NCI-H2029 (cell line): ENCODE measurements around the gene CARF.
"Not testable (repeated sequence)": the region's sequence is repeated elsewhere in the genome, so short reads cannot be mapped to it uniquely, and the experiment has no call there.

Experiments used
- DNase-seq: peaks from one replicate; lab custom pipeline; 2025; lab: John Stamatoyannopoulos, UW

CARF gene

GRCh38 chr2:202911512-202912341 lies at the start of gene CARF, which contains the start of gene WDR12:
Gene CARF (plus strand): TSS chr2:202912275. CDS start chr2:202941903, 29,628 bp downstream.
Gene WDR12 (minus strand): TSS chr2:202911673. CDS start chr2:202911476, 197 bp downstream.
- peak; percentile 88 for DNase-seq

GRCh38 chr2:202870431-202871299 lies 41.4 kb upstream of the CARF start:
- DNase-seq, result peak; percentile 83

GRCh38 chr2:202871300-202872141 lies 40.6 kb upstream of the CARF start, which contains the start of gene ICA1L:
Gene ICA1L (minus strand): TSS chr2:202871766. CDS start chr2:202829009, 42,757 bp downstream.
- peak; percentile 43 for DNase-seq

GRCh38 chr2:202877699-202878098 lies 34.4 kb upstream of the CARF start:
- no peak for DNase-seq

- no peak for DNase-seq
Measured at GRCh38 chr2:202881570-202881969, 30.5 kb upstream of the CARF start.

- no peak for DNase-seq
Measured at GRCh38 chr2:202883987-202884675, 27.9 kb upstream of the CARF start.

GRCh38 chr2:202885190-202885589 lies 26.9 kb upstream of the CARF start:
- DNase-seq, result no peak

- DNase-seq, result not testable (repeated sequence)
Measured at GRCh38 chr2:202905507-202905906, 6.6 kb upstream of the CARF start.

- no peak for DNase-seq
Measured at GRCh38 chr2:202908186-202908585, 3.9 kb upstream of the CARF start.

- no peak for DNase-seq
Measured at GRCh38 chr2:202909394-202910192, 2.5 kb upstream of the CARF start.

GRCh38 chr2:202910250-202910649 lies 1.8 kb upstream of the CARF start:
- not testable (repeated sequence) for DNase-seq

GRCh38 chr2:202910698-202911097 lies 1.4 kb upstream of the CARF start:
- DNase-seq, result no peak

- DNase-seq, result no peak
Measured at GRCh38 chr2:202911203-202911511, 918 bp upstream of the CARF start.

GRCh38 chr2:202912342-202913201 lies 497 bp downstream of the CARF start:
- not testable (repeated sequence) for DNase-seq

- no peak for DNase-seq
Measured at GRCh38 chr2:202918860-202919259, 6.8 kb downstream of the CARF start.

GRCh38 chr2:202932425-202933138 lies 20.5 kb downstream of the CARF start:
- no peak for DNase-seq

GRCh38 chr2:202933139-202933510 lies 21.1 kb downstream of the CARF start:
- no peak for DNase-seq

- DNase-seq, result no peak
Measured at GRCh38 chr2:202933958-202934357, 21.9 kb downstream of the CARF start.

GRCh38 chr2:202934456-202934855 lies 22.4 kb downstream of the CARF start:
- DNase-seq, result no peak
